ENCODE measurements around the gene BBS7. TPM values are rescaled to one million over a fixed set of nuclear protein-coding genes. Genes with fewer than 3 reads are reported as not detected.

Gene BBS7
- total RNA-seq, 1 donor from 2014 or later = 19.2 TPM

GRCh38 chr4:121827853-121828252 is 42.4 kb downstream of the BBS7 start:
- no peak for DNase-seq (ENCODE audit: low read depth, low spot score)

- no peak for DNase-seq (ENCODE audit: low read depth, low spot score)
Measured at GRCh38 chr4:121824950-121825349, 45.3 kb downstream of the BBS7 start.

- no peak for DNase-seq (ENCODE audit: low read depth, low spot score)
Measured at GRCh38 chr4:121824171-121824527, 46.1 kb downstream of the BBS7 start.

- DNase-seq (ENCODE audit: low read depth, low spot score) = peak; percentile 80
Measured at GRCh38 chr4:121823505-121824170, 46.6 kb downstream of the BBS7 start, which contains the start of gene CCNA2. Gene CCNA2 (minus strand): TSS chr4:121823883. CDS start chr4:121823628, 255 bp downstream.

- DNase-seq (ENCODE audit: low read depth, low spot score) = no peak
Measured at GRCh38 chr4:121822796-121823504, 47.3 kb downstream of the BBS7 start.

- DNase-seq (ENCODE audit: low read depth, low spot score) = no peak
Measured at GRCh38 chr4:121822047-121822446, 48.2 kb downstream of the BBS7 start.

- DNase-seq (ENCODE audit: low read depth, low spot score) = no peak
Measured at GRCh38 chr4:121819216-121819965, 50.9 kb downstream of the BBS7 start.

GRCh38 chr4:121818215-121818614 is 52.1 kb downstream of the BBS7 start:
- DNase-seq (ENCODE audit: low read depth, low spot score) = no peak

- DNase-seq (ENCODE audit: low read depth, low spot score) = no peak
Measured at GRCh38 chr4:121817701-121818100, 52.6 kb downstream of the BBS7 start.

- no peak for DNase-seq (ENCODE audit: low read depth, low spot score)
Measured at GRCh38 chr4:121817006-121817405, 53.3 kb downstream of the BBS7 start.

GRCh38 chr4:121814756-121815155 is 55.5 kb downstream of the BBS7 start:
- no peak for DNase-seq (ENCODE audit: low read depth, low spot score)

GRCh38 chr4:121811122-121811521 is 59.2 kb downstream of the BBS7 start:
- DNase-seq (ENCODE audit: low read depth, low spot score) = no peak

GRCh38 chr4:121806411-121806810 is 63.9 kb downstream of the BBS7 start:
- DNase-seq (ENCODE audit: low read depth, low spot score) = no peak

- DNase-seq (ENCODE audit: low read depth, low spot score) = no peak
Measured at GRCh38 chr4:121801715-121802075, 68.6 kb downstream of the BBS7 start.

GRCh38 chr4:121800961-121801714 is 69.1 kb downstream of the BBS7 start, which contains the start of gene EXOSC9:
Gene EXOSC9 (plus strand): TSS chr4:121801323. CDS start chr4:121801425, 102 bp downstream.
- peak; percentile 77 for DNase-seq (ENCODE audit: low read depth, low spot score)

- DNase-seq (ENCODE audit: low read depth, low spot score) = no peak
Measured at GRCh38 chr4:121800638-121800960, 69.7 kb downstream of the BBS7 start.

GRCh38 chr4:121799867-121800501 is 70.3 kb downstream of the BBS7 start:
- DNase-seq (ENCODE audit: low read depth, low spot score) = no peak

- DNase-seq (ENCODE audit: low read depth, low spot score) = no peak
Measured at GRCh38 chr4:121799208-121799823, 71.0 kb downstream of the BBS7 start.

GRCh38 chr4:121796283-121796682 is 74.0 kb downstream of the BBS7 start:
- no peak for DNase-seq (ENCODE audit: low read depth, low spot score)

GRCh38 chr4:121794505-121795188 is 75.6 kb downstream of the BBS7 start:
- no peak for DNase-seq (ENCODE audit: low read depth, low spot score)
